HG03469 (cell line): ENCODE measurements around the gene TNFSF10.
"Not testable (repeated sequence)": the region's sequence is repeated elsewhere in the genome, so short reads cannot be mapped to it uniquely, and the experiment has no call there.

Source experiments
- ATAC-seq: cut with Tn5 transposase; IDR thresholded peaks from one replicate; pipeline ENCODE4 v1.9.1; 2021; ENCODE audit warnings: mild to moderate bottlenecking, moderate library complexity, moderate number of reproducible peaks; ENCODE audit not compliant: unreplicated experiment

Gene TNFSF10

GRCh38 chr3:172544404-172544803 is 21.2 kb upstream of the TNFSF10 start:
- ATAC-seq: no peak

- no peak for ATAC-seq
These were observed 20.7 kb upstream of the TNFSF10 start for GRCh38 chr3:172543884-172544283.

- no peak for ATAC-seq
These were observed 20.2 kb upstream of the TNFSF10 start for GRCh38 chr3:172543419-172543818.

- no peak for ATAC-seq
These were observed 19.8 kb upstream of the TNFSF10 start for GRCh38 chr3:172542999-172543398.

GRCh38 chr3:172541945-172542488 is 18.8 kb upstream of the TNFSF10 start:
- no peak for ATAC-seq

GRCh38 chr3:172540049-172540448 is 16.8 kb upstream of the TNFSF10 start:
- no peak for ATAC-seq

GRCh38 chr3:172539273-172539672 is 16.0 kb upstream of the TNFSF10 start:
- ATAC-seq: no peak

- ATAC-seq: no peak
These were observed 15.3 kb upstream of the TNFSF10 start for GRCh38 chr3:172538368-172539151.

- ATAC-seq: no peak
These were observed 14.4 kb upstream of the TNFSF10 start for GRCh38 chr3:172537507-172538158.

- no peak for ATAC-seq
These were observed 13.8 kb upstream of the TNFSF10 start for GRCh38 chr3:172536993-172537419.

GRCh38 chr3:172536505-172536904 is 13.3 kb upstream of the TNFSF10 start:
- no peak for ATAC-seq

GRCh38 chr3:172530566-172530965 is 7.3 kb upstream of the TNFSF10 start:
- peak; percentile 50 for ATAC-seq

- ATAC-seq: peak; percentile 16
These were observed 6.9 kb upstream of the TNFSF10 start for GRCh38 chr3:172530101-172530561.

GRCh38 chr3:172528677-172529076 is 5.4 kb upstream of the TNFSF10 start:
- ATAC-seq: no peak

GRCh38 chr3:172527306-172527705 is 4.1 kb upstream of the TNFSF10 start:
- no peak for ATAC-seq

- no peak for ATAC-seq
These were observed 1.9 kb upstream of the TNFSF10 start for GRCh38 chr3:172525116-172525613.

- no peak for ATAC-seq
These were observed 1.4 kb upstream of the TNFSF10 start for GRCh38 chr3:172524611-172525010.

GRCh38 chr3:172521837-172522726 is 1.1 kb downstream of the TNFSF10 start:
- not testable (repeated sequence) for ATAC-seq

GRCh38 chr3:172520301-172520831 is 2.9 kb downstream of the TNFSF10 start:
- ATAC-seq: peak; percentile 43

GRCh38 chr3:172519740-172520139 is 3.5 kb downstream of the TNFSF10 start:
- no peak for ATAC-seq
